GM23338 (cell line): ENCODE results near the gene CALHM5. TPM values are rescaled to one million over a fixed set of nuclear protein-coding genes. Genes with fewer than 3 reads are reported as not detected.
A peak's percentile ranks its signal among the peaks of the same experiment; 100 is the strongest.

Source experiments
- ATAC-seq: fragments of 200-7000 bp; cut with Tn5 transposase; 3 replicates; pipeline ENCODE4 v1.9.1; 2020
- DNase-seq: peaks from one replicate; pipeline ENCODE4 v3.0.0-alpha.2; 2015; ENCODE audit warnings: low spot score
- H2AFZ ChIP-seq: fragments of 200-600 bp; sonication (generic); 2 replicates; pipeline ENCODE4 v1.8.0; 2016; ENCODE audit warnings: antibody characterized with exemption, mild to moderate bottlenecking, moderate library complexity
- H3F3A ChIP-seq: fragments of 200-600 bp; sonication (generic); replicated peaks from 2 replicates; pipeline ENCODE4 v1.8.0; 2017; ENCODE audit warnings: antibody characterized with exemption, mixed run types, low read depth
- H3K27ac ChIP-seq: fragments of 200-600 bp; sonication (generic); 2 replicates; pipeline ENCODE4 v1.6.1; 2016; ENCODE audit warnings: low read depth
- H3K27me3 ChIP-seq: fragments of 200-600 bp; sonication (generic); 2 replicates; pipeline ENCODE4 v1.8.0; 2016; ENCODE audit warnings: mild to moderate bottlenecking, mixed run types, moderate library complexity; ENCODE audit not compliant: insufficient read depth
- H3K36me3 ChIP-seq: fragments of 200-600 bp; sonication (generic); 2 replicates; pipeline ENCODE4 v1.8.0; 2016; ENCODE audit warnings: mild to moderate bottlenecking; ENCODE audit not compliant: insufficient read depth
- H3K4me1 ChIP-seq: fragments of 200-600 bp; sonication (generic); 2 replicates; pipeline ENCODE4 v1.8.0; 2016; ENCODE audit warnings: mild to moderate bottlenecking, moderate library complexity; ENCODE audit not compliant: insufficient read depth
- H3K4me2 ChIP-seq: fragments of 200-600 bp; sonication (generic); 2 replicates; pipeline ENCODE4 v1.7.1; 2017; ENCODE audit warnings: mixed run types
- H3K4me3 ChIP-seq: fragments of 200-600 bp; sonication (generic); 2 replicates; pipeline ENCODE4 v1.6.1; 2016; ENCODE audit warnings: mixed run types
- H3K79me2 ChIP-seq: fragments of 200-600 bp; sonication (generic); replicated peaks from 2 replicates; pipeline ENCODE4 v1.8.0; 2017; ENCODE audit warnings: mild to moderate bottlenecking; ENCODE audit not compliant: insufficient read depth
- H3K9me2 ChIP-seq: fragments of 200-600 bp; sonication (generic); 2 replicates; pipeline ENCODE4 v1.8.0; 2017; ENCODE audit not compliant: insufficient read depth
- H4K20me1 ChIP-seq: fragments of 200-600 bp; sonication (generic); replicated peaks from 2 replicates; pipeline ENCODE4 v1.8.0; 2017; ENCODE audit warnings: mild to moderate bottlenecking; ENCODE audit not compliant: insufficient read depth
- H3K27ac Mint-ChIP-seq: 2 replicates; pipeline ENCODE4 v1.8.0; 2020; ENCODE audit warnings: inconsistent platforms, mild to moderate bottlenecking, moderate library complexity, mixed read lengths
- H3K27me3 Mint-ChIP-seq: 3 replicates; pipeline ENCODE4 v1.8.0; 2022; ENCODE audit warnings: low read depth, mild to moderate bottlenecking, moderate library complexity, mixed read lengths, inconsistent platforms; ENCODE audit not compliant: insufficient read depth, poor library complexity
- H3K36me3 Mint-ChIP-seq: 3 replicates; pipeline ENCODE4 v1.8.0; 2021; ENCODE audit warnings: low read depth, mild to moderate bottlenecking, inconsistent platforms, moderate library complexity, mixed read lengths
- H3K4me1 Mint-ChIP-seq: 3 replicates; pipeline ENCODE4 v1.8.0; 2020; ENCODE audit warnings: mild to moderate bottlenecking, inconsistent platforms, mixed read lengths
- H3K4me3 Mint-ChIP-seq: 3 replicates; pipeline ENCODE4 v1.8.0; 2021; ENCODE audit warnings: moderate library complexity, mild to moderate bottlenecking, inconsistent platforms, mixed read lengths
- H3K9me3 Mint-ChIP-seq: 3 replicates; pipeline ENCODE4 v1.8.0; 2020; ENCODE audit warnings: moderate library complexity, mild to moderate bottlenecking, inconsistent platforms, mixed read lengths
- CREB1 ChIP-seq: fragments of 250-450 bp; sonication (Bioruptor Pico); IDR thresholded peaks from 2 replicates; pipeline ENCODE4 v1.5.0; 2020; ENCODE audit warnings: low read depth, mild to moderate bottlenecking, moderate library complexity
- CTCF ChIP-seq, 2 experiments: fragments of 200-600 bp in 1 of 2; sonication (generic) in 1 of 2; conservative IDR thresholded peaks; 2 replicates each; pipeline versions ENCODE4 v1.5.1 to v1.6.1; 2016 to 2017; ENCODE audit warnings: antibody characterized with exemption in 2 of 2, low read depth in 2 of 2, mild to moderate bottlenecking in 2 of 2, moderate library complexity in 1 of 2
- JUNB ChIP-seq: IDR thresholded peaks from one replicate; pipeline ENCODE4 v1.6.1; 2016; ENCODE audit warnings: antibody characterized with exemption; ENCODE audit not compliant: unreplicated experiment
- NANOG ChIP-seq: IDR thresholded peaks from 2 replicates; pipeline ENCODE4 v1.6.1; 2016; ENCODE audit warnings: antibody characterized with exemption, borderline replicate concordance
- POLR2AphosphoS5 ChIP-seq: IDR thresholded peaks from 2 replicates; pipeline ENCODE4 v1.6.1; 2016; ENCODE audit warnings: antibody characterized with exemption, low read depth
- STAT1 ChIP-seq: IDR thresholded peaks from one replicate; pipeline ENCODE4 v1.6.1; 2016; ENCODE audit warnings: antibody characterized with exemption; ENCODE audit not compliant: unreplicated experiment
- ZNF114 ChIP-seq: fragments of 250-450 bp; sonication (Bioruptor Pico); IDR thresholded peaks from 2 replicates; pipeline ENCODE4 v1.5.0; 2020; ENCODE audit warnings: mild to moderate bottlenecking, moderate library complexity
- ZNF462 ChIP-seq: fragments of 250-450 bp; sonication (Bioruptor Pico); IDR thresholded peaks from 2 replicates; pipeline ENCODE4 v1.5.0; 2020; ENCODE audit warnings: mild to moderate bottlenecking, moderate library complexity
- polyA plus RNA-seq: library from polyadenylated mRNA; unstranded; fragments of >200 nt; fragmentation: Nextera tagmentation; extraction: Ambion mirVana; gene quantifications from 2 replicates; pipeline ENCODE4 v1.2.1, GENCODE V29; 2016
- total RNA-seq: library from RNA; depleted of rRNA; stranded (reverse); fragments of >200 nt; shearing (Covaris generic); gene quantifications from 2 replicates; pipeline ENCODE4 v1.2.3, GENCODE V29; 2014
- TF ChIP-seq, protein P1 (sequence below): IDR thresholded peaks from one replicate; pipeline ENCODE4 v1.6.1; 2018; ENCODE audit warnings: antibody characterized with exemption; ENCODE audit not compliant: unreplicated experiment
- TF ChIP-seq, protein P2 (sequence below): IDR thresholded peaks from 2 replicates; pipeline ENCODE4 v1.6.1; 2016; ENCODE audit warnings: antibody characterized with exemption

CALHM5 gene
- total and polyA plus RNA-seq, 2 experiments from 2014 or later = 0.02 to 0.10 TPM

- TF ChIP-seq, protein P1, sequence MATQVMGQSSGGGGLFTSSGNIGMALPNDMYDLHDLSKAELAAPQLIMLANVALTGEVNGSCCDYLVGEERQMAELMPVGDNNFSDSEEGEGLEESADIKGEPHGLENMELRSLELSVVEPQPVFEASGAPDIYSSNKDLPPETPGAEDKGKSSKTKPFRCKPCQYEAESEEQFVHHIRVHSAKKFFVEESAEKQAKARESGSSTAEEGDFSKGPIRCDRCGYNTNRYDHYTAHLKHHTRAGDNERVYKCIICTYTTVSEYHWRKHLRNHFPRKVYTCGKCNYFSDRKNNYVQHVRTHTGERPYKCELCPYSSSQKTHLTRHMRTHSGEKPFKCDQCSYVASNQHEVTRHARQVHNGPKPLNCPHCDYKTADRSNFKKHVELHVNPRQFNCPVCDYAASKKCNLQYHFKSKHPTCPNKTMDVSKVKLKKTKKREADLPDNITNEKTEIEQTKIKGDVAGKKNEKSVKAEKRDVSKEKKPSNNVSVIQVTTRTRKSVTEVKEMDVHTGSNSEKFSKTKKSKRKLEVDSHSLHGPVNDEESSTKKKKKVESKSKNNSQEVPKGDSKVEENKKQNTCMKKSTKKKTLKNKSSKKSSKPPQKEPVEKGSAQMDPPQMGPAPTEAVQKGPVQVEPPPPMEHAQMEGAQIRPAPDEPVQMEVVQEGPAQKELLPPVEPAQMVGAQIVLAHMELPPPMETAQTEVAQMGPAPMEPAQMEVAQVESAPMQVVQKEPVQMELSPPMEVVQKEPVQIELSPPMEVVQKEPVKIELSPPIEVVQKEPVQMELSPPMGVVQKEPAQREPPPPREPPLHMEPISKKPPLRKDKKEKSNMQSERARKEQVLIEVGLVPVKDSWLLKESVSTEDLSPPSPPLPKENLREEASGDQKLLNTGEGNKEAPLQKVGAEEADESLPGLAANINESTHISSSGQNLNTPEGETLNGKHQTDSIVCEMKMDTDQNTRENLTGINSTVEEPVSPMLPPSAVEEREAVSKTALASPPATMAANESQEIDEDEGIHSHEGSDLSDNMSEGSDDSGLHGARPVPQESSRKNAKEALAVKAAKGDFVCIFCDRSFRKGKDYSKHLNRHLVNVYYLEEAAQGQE = no peak
- TF ChIP-seq STAT1 (no peak), NANOG (no peak), POLR2AphosphoS5 (no peak), CTCF (conservative IDR thresholded peaks at IDR 0.05; ENCODE audit: low read depth in 2 of 2) (no peak), ZNF114 (CRISPR knock-in tag) (no peak)
Observed at GRCh38 chr6:116472706-116473105, 38.7 kb upstream of the CALHM5 start (continued).

- no peaks in the 10 kb centered on the region for H3K79me2 ChIP-seq
- no peaks in the 10 kb centered on the region for H3K36me3 Mint-ChIP-seq
- H3K4me2 ChIP-seq = no peak overlapping the region
- H3K9me3 Mint-ChIP-seq = no peaks in the 10 kb centered on the region
- no peaks in the 10 kb centered on the region for H3F3A ChIP-seq
- no peaks in the 10 kb centered on the region for H3K27me3 ChIP-seq
- H3K9me2 ChIP-seq = no peaks in the 10 kb centered on the region
- H3K27ac Mint-ChIP-seq = no peak overlapping the region
- no peaks in the 10 kb centered on the region for H4K20me1 ChIP-seq
- peaks cover 3% of the 10 kb centered on the region for H3K27me3 Mint-ChIP-seq
- H3K4me1 Mint-ChIP-seq = 0 out of 3 replicates have a peak, but pooled peaks cover 2% of the 10 kb centered on the region
- H3K27ac ChIP-seq = no peak overlapping the region
- no peaks in the 10 kb centered on the region for H3K36me3 ChIP-seq
- H3K4me3 ChIP-seq = no peak overlapping the region
- no peak for DNase-seq
- no peak for ATAC-seq
- H3K4me3 Mint-ChIP-seq = no peak overlapping the region
- H2AFZ ChIP-seq = 0 out of 2 replicates have a peak overlapping the region, but pooled peaks have one; percentile 45
- H3K4me1 ChIP-seq = no peaks in the 10 kb centered on the region; the same call in 1 of the 2 replicates
- no peak for TF ChIP-seq ZNF114 (CRISPR knock-in tag)
- TF ChIP-seq CREB1 (CRISPR knock-in tag) = no peak
- no peak for TF ChIP-seq JUNB
- TF ChIP-seq, protein P2, sequence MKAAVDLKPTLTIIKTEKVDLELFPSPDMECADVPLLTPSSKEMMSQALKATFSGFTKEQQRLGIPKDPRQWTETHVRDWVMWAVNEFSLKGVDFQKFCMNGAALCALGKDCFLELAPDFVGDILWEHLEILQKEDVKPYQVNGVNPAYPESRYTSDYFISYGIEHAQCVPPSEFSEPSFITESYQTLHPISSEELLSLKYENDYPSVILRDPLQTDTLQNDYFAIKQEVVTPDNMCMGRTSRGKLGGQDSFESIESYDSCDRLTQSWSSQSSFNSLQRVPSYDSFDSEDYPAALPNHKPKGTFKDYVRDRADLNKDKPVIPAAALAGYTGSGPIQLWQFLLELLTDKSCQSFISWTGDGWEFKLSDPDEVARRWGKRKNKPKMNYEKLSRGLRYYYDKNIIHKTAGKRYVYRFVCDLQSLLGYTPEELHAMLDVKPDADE = no peak
- no peak for TF ChIP-seq ZNF462 (CRISPR knock-in tag)
- no peak for TF ChIP-seq NANOG
- no peak for TF ChIP-seq CTCF (conservative IDR thresholded peaks at IDR 0.05; ENCODE audit: low read depth in 2 of 2)
- TF ChIP-seq POLR2AphosphoS5 = no peak
Observed at GRCh38 chr6:116475141-116475540, 36.3 kb upstream of the CALHM5 start.
